GM13977 (cell line): ENCODE results near the gene ITGB3BP.
"Not testable (repeated sequence)": the region's sequence is repeated elsewhere in the genome, so short reads cannot be mapped to it uniquely, and the experiment has no call there.

Experiments used
- DNase-seq: peaks from one replicate; pipeline ENCODE4 v3.0.0; 2012; ENCODE audit warnings: low spot score
- in situ Hi-C: fragments of 300-500 bp; cut with MboI; formaldehyde crosslinking; loops from one replicate; pipeline ENCODE4 v1.12.0; 2022; ENCODE audit warnings: low sequenced_read_pairs, low pct_unique_long_range_greater_than_20kb, mixed read lengths, inconsistent platforms; ENCODE audit not compliant: unreplicated experiment
- TF ChIP-seq, protein P1 (sequence below): IDR thresholded peaks from 2 replicates; pipeline ENCODE4 v1.5.1; 2012; ENCODE audit warnings: mild to moderate bottlenecking, control low read depth; ENCODE audit not compliant: insufficient read depth; ENCODE audit errors: extremely low read depth, missing control alignments

ITGB3BP gene

GRCh38 chr1:63442141-63442475 lies 80.9 kb downstream of the ITGB3BP start:
- in situ Hi-C loops = no loop called here

GRCh38 chr1:63435161-63435560 lies 87.9 kb downstream of the ITGB3BP start:
- in situ Hi-C loops = no loop called here
- TF ChIP-seq, protein P1, sequence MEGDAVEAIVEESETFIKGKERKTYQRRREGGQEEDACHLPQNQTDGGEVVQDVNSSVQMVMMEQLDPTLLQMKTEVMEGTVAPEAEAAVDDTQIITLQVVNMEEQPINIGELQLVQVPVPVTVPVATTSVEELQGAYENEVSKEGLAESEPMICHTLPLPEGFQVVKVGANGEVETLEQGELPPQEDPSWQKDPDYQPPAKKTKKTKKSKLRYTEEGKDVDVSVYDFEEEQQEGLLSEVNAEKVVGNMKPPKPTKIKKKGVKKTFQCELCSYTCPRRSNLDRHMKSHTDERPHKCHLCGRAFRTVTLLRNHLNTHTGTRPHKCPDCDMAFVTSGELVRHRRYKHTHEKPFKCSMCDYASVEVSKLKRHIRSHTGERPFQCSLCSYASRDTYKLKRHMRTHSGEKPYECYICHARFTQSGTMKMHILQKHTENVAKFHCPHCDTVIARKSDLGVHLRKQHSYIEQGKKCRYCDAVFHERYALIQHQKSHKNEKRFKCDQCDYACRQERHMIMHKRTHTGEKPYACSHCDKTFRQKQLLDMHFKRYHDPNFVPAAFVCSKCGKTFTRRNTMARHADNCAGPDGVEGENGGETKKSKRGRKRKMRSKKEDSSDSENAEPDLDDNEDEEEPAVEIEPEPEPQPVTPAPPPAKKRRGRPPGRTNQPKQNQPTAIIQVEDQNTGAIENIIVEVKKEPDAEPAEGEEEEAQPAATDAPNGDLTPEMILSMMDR = no peak
- no peak for DNase-seq

More at GRCh38 chr1:63442141-63442475, 80.9 kb downstream of the ITGB3BP start:
- no peak for DNase-seq
- TF ChIP-seq, protein P1 = no peak

DNA sequence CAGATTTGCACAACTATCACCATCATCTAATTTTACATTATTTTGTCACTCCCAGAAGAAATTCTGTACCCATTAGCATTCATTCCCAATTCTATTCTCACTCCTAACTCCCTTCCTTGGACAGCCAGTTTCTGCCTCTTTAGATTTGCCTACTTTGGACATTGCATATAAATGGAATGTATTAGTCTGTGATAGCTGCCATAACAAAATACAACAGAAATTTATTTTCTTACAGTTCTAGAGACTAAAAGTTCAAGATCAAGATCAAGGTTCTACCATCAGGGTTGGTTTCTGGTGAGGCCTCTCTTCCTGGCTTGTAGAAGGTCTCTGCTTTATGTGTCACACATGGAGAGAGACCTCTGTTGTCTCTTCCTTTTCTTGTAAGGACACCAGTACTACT lies 93.7 kb downstream of the ITGB3BP start:
- in situ Hi-C loops = no loop called here
- DNase-seq = no peak
- TF ChIP-seq, protein P1 = no peak

- TF ChIP-seq, protein P1 = no peak
- no peak for DNase-seq
- in situ Hi-C loops = no loop called here
Measured at GRCh38 chr1:63428815-63429214, 94.2 kb downstream of the ITGB3BP start.

DNA sequence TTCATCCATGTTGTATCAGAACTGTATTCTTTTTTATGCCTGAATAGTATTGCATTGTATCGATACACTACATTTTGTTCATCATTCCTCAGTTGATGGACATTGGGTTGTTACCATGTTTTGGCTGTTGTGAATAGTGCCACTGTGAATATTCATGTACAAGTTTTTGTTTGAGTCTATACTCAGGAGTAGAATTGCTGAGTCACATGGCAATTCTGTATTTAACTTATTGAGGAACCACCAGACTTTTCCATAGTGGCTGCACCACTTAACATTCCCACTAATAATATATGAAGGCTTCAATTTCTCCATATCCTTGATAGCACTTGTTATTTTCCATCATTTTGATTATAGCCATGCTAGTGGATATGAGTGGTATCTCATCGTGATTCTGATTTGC lies 99.4 kb downstream of the ITGB3BP start:
- in situ Hi-C loops = no loop called here
- no peak for DNase-seq
- TF ChIP-seq, protein P1 = no peak

GRCh38 chr1:63420746-63421145 lies 102.3 kb downstream of the ITGB3BP start:
- not testable (repeated sequence) for DNase-seq

DNA sequence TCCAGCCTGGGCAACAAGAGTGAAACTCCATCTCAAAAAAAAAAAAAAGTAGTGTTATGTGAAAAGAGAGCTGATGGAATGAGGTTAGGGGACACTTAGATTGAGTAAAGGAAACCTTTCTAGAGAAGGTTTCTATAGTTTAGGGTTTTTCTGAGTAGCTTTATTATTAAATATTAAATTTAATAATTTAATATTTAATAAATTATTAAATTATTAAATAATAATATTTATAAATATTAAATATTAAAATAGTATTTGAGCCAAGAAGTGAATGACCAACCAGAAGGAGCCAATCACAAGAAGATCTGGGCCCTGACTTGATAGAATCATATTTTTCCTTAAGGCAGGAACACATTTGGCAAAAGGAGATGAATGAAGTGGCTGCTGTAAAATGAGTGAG lies 104.9 kb downstream of the ITGB3BP start:
- TF ChIP-seq, protein P1 = no peak
- no peak for DNase-seq
- in situ Hi-C loops = no loop called here

More at GRCh38 chr1:63420746-63421145, 102.3 kb downstream of the ITGB3BP start:
- in situ Hi-C loops = not testable (repeated sequence)
